HepG2 (cell line): ENCODE measurements around the gene CRNN. TPM values are rescaled to one million over a fixed set of nuclear protein-coding genes. Genes with fewer than 3 reads are reported as not detected.

ENCODE experiments used
- ATAC-seq: fragments of 200-7000 bp; cut with Tn5 transposase; 3 replicates; pipeline ENCODE4 v1.9.1; 2020; ENCODE audit warnings: mild to moderate bottlenecking, moderate library complexity
- BruUV-seq: library from RNA; stranded (reverse); fragments of 400-500 nt; replicated peaks from 2 replicates; lab custom pipeline; 2021; lab: Mats Ljungman, UMichigan
- CTCF ChIA-PET: fragments of 300-600 bp; formaldehyde crosslinking; extraction: SDS; loops from one replicate; lab custom pipeline; 2021; ENCODE audit warnings: low total read pairs, inconsistent platforms, low intra/inter-chr PET ratio; lab: Yijun Ruan, JAX
- POLR2A ChIA-PET: fragments of 350-600 bp; sonication (Branson Sonifier 250); formaldehyde crosslinking; loops from one replicate; lab custom pipeline; 2020; ENCODE audit warnings: antibody characterized with exemption, inconsistent platforms; lab: Yijun Ruan, JAX
- DNase-seq: peaks from one replicate; pipeline ENCODE4 v3.0.0-alpha.2; 2015; ENCODE audit warnings: low spot score
- FAIRE-seq: peaks from 3 replicates; lab custom pipeline; 2011; peaks lifted over from hg19 to GRCh38; lab: Jason Lieb, UNC
- H2AFZ ChIP-seq: one replicate; pipeline ENCODE4 v1.6.1; 2011; ENCODE audit warnings: low read length, inconsistent platforms
- H3K27ac ChIP-seq: fragments of 300-600 bp; 3 replicates; pipeline ENCODE4 v1.8.0; 2011; ENCODE audit warnings: mixed run types, mild to moderate bottlenecking, mixed read lengths, low read length, inconsistent platforms; ENCODE audit not compliant: insufficient read depth; ENCODE audit errors: extremely low read length
- H3K27me3 ChIP-seq, 2 experiments: fragments of 200-600 bp in 1 of 2; 2 replicates in 1 of 2; 3 replicates in 1 of 2; pipeline versions ENCODE4 v1.6.0 to v1.8.0; 2011; ENCODE audit warnings: low read length in 2 of 2, mild to moderate bottlenecking in 2 of 2, moderate library complexity in 2 of 2, inconsistent platforms in 1 of 2; ENCODE audit not compliant: insufficient read depth in 2 of 2, control insufficient read depth in 1 of 2
- H3K36me3 ChIP-seq, 2 experiments: fragments of 200-600 bp in 1 of 2; replicated peaks in 1 of 2; 2 replicates in 1 of 2; 3 replicates in 1 of 2; pipeline versions ENCODE4 v1.5.1 to v1.8.0; 2011; ENCODE audit warnings: low read length in 2 of 2, inconsistent platforms in 1 of 2; ENCODE audit not compliant: insufficient read depth in 2 of 2, control insufficient read depth in 1 of 2
- H3K4me1 ChIP-seq: 2 replicates; pipeline ENCODE4 v1.5.1; 2012; ENCODE audit warnings: low read length, inconsistent platforms; ENCODE audit not compliant: insufficient read depth
- H3K4me2 ChIP-seq: 2 replicates; pipeline ENCODE4 v1.6.0; 2011; ENCODE audit warnings: low read depth, low read length, inconsistent platforms
- H3K4me3 ChIP-seq, 3 experiments: fragments of 200-600 bp in 1 of 3; sonication (generic), shearing (Covaris generic) in 1 of 3; replicated peaks in 1 of 3; 2 replicates each; pipeline ENCODE4 v1.5.1; 2011 to 2016; ENCODE audit warnings: low read length in 3 of 3, inconsistent platforms in 2 of 3, low read depth in 2 of 3, mild to moderate bottlenecking in 2 of 3, control low read depth in 1 of 3, mixed read lengths in 1 of 3; ENCODE audit not compliant: insufficient read depth in 1 of 3
- H3K79me2 ChIP-seq: one replicate; pipeline ENCODE4 v1.6.1; 2011; ENCODE audit warnings: low read length, inconsistent platforms; ENCODE audit not compliant: insufficient read depth
- H3K9ac ChIP-seq: 2 replicates; pipeline ENCODE4 v1.6.0; 2011; ENCODE audit warnings: mild to moderate bottlenecking, low read depth, low read length, inconsistent platforms; ENCODE audit not compliant: insufficient read depth
- H3K9me3 ChIP-seq: 2 replicates; pipeline ENCODE4 v1.5.1; 2012; ENCODE audit warnings: mild to moderate bottlenecking, low read length
- H4K20me1 ChIP-seq: 2 replicates; pipeline ENCODE4 v1.6.0; 2011; ENCODE audit warnings: inconsistent platforms, mild to moderate bottlenecking, low read length, moderate library complexity; ENCODE audit not compliant: insufficient read depth
- CBX5 ChIP-seq: sonication (generic); formaldehyde crosslinking; IDR thresholded peaks from 2 replicates; pipeline ENCODE4 v1.4.0; 2020; ENCODE audit warnings: missing genetic modification reagents, borderline replicate concordance
- HNRNPL ChIP-seq: fragments of 200-400 bp; formaldehyde crosslinking; IDR thresholded peaks from 2 replicates; pipeline ENCODE4 v1.6.1; 2017; ENCODE audit warnings: mild to moderate bottlenecking, low read depth, low read length
- MAF1 ChIP-seq: sonication (generic); formaldehyde crosslinking; IDR thresholded peaks from 2 replicates; pipeline ENCODE4 v1.5.0; 2020; ENCODE audit warnings: missing genetic modification reagents, borderline replicate concordance
- PITX1 ChIP-seq: sonication (generic); formaldehyde crosslinking; IDR thresholded peaks from 2 replicates; pipeline ENCODE4 v1.5.1; 2020; ENCODE audit warnings: mild to moderate bottlenecking, missing genetic modification reagents
- RBAK ChIP-seq: sonication (generic); formaldehyde crosslinking; IDR thresholded peaks from 2 replicates; pipeline ENCODE4 v1.5.1; 2020; ENCODE audit warnings: mild to moderate bottlenecking, missing genetic modification reagents
- SIN3B ChIP-seq: fragments of 150-350 bp; IDR thresholded peaks from 2 replicates; pipeline ENCODE4 v1.6.1; 2014; ENCODE audit warnings: low read length
- ZBTB38 ChIP-seq: sonication (generic); formaldehyde crosslinking; IDR thresholded peaks from 2 replicates; pipeline ENCODE4 v1.5.1; 2020; ENCODE audit warnings: mild to moderate bottlenecking, missing genetic modification reagents
- ZFYVE20 ChIP-seq: sonication (generic); formaldehyde crosslinking; IDR thresholded peaks from 2 replicates; pipeline ENCODE4 v1.8.0; 2023; ENCODE audit warnings: low read depth, mild to moderate bottlenecking, moderate library complexity, missing genetic modification reagents, borderline replicate concordance
- ZNF230 ChIP-seq: sonication (generic); formaldehyde crosslinking; IDR thresholded peaks from 2 replicates; pipeline ENCODE4 v1.4.0; 2020; ENCODE audit warnings: mild to moderate bottlenecking, missing genetic modification reagents
- ZNF30 ChIP-seq: sonication (generic); formaldehyde crosslinking; IDR thresholded peaks from 2 replicates; pipeline ENCODE4 v1.5.0; 2020; ENCODE audit warnings: mild to moderate bottlenecking, missing genetic modification reagents
- ZNF510 ChIP-seq: sonication (generic); formaldehyde crosslinking; IDR thresholded peaks from 2 replicates; pipeline ENCODE4 v1.4.0; 2020; ENCODE audit warnings: low read depth, mild to moderate bottlenecking, missing genetic modification reagents
- ZNF550 ChIP-seq: sonication (generic); formaldehyde crosslinking; IDR thresholded peaks from 2 replicates; pipeline ENCODE4 v1.4.0; 2020; ENCODE audit warnings: mild to moderate bottlenecking, missing genetic modification reagents, borderline replicate concordance
- ZNF577 ChIP-seq: sonication (generic); formaldehyde crosslinking; IDR thresholded peaks from 2 replicates; pipeline ENCODE4 v1.4.0; 2020; ENCODE audit warnings: mild to moderate bottlenecking, low read depth, missing genetic modification reagents, borderline replicate concordance
- ZNF777 ChIP-seq: sonication (generic); formaldehyde crosslinking; IDR thresholded peaks from 2 replicates; pipeline ENCODE4 v1.4.0; 2020; ENCODE audit warnings: missing genetic modification reagents
- WGBS: methylation state at CpG from one replicate; pipeline ENCODE4 v1.1.6; 2017; ENCODE audit warnings: low lambda C conversion rate; 5-methylcytosine and 5-hydroxymethylcytosine counted together
- in situ Hi-C: cut with HindIII; loops from 2 replicates; pipeline ENCODE4 v1.10.0; 2017; ENCODE audit warnings: low pct_unique_long_range_greater_than_20kb; ENCODE audit not compliant: extremely low pct_ligation_motif_present
- intact Hi-C: fragments of 100-400 bp; cut with micrococcal nuclease; formaldehyde crosslinking; loops from one replicate; pipeline ENCODE4 v1.10.0; 2022; ENCODE audit not compliant: unreplicated experiment
- polyA plus RNA-seq, 8 experiments: library from polyadenylated mRNA; depleted of rRNA in 3 of 8; stranded (reverse) in 7 of 8; unstranded in 1 of 8; fragments of >200 nt; fragmentation: Illumina TruSeq in 4 of 8; extraction: Trizol in 4 of 8; gene quantifications; 2 replicates each; pipeline versions ENCODE4 v1.2.1 to v1.2.3, GENCODE V29; 2011 to 2016; ENCODE audit warnings: low read depth in 4 of 8, missing spikeins in 1 of 8, mixed read lengths in 1 of 8; ENCODE audit not compliant: insufficient read depth in 1 of 8
- total RNA-seq, 5 experiments: library from RNA; depleted of rRNA; stranded (reverse); fragments of >200 nt; fragmentation: Illumina TruSeq; extraction: Trizol; gene quantifications; 2 replicates each; pipeline ENCODE4 v1.2.3, GENCODE V29; 2016; ENCODE audit warnings: low read depth in 1 of 5
- TF ChIP-seq, protein P1 (sequence below): IDR thresholded peaks from 2 replicates; pipeline ENCODE4 v1.6.1; 2016; ENCODE audit warnings: missing genetic modification reagents, missing compliant biosample characterization
- TF ChIP-seq, protein P2 (sequence below): sonication (generic); formaldehyde crosslinking; IDR thresholded peaks from 2 replicates; pipeline ENCODE4 v1.4.0; 2020; ENCODE audit warnings: missing genetic modification reagents; ENCODE audit errors: not compliant biosample characterization
- TF ChIP-seq, protein P3 (sequence below): sonication (generic); formaldehyde crosslinking; conservative IDR thresholded peaks from 2 replicates; pipeline ENCODE4 v1.4.0; 2020; ENCODE audit warnings: missing genetic modification reagents

CRNN gene
- total and polyA plus RNA-seq, 2 of the 13 experiments (the other 11 are each of a cell fraction or from before 2014, with no cell fraction given): not detected

DNA sequence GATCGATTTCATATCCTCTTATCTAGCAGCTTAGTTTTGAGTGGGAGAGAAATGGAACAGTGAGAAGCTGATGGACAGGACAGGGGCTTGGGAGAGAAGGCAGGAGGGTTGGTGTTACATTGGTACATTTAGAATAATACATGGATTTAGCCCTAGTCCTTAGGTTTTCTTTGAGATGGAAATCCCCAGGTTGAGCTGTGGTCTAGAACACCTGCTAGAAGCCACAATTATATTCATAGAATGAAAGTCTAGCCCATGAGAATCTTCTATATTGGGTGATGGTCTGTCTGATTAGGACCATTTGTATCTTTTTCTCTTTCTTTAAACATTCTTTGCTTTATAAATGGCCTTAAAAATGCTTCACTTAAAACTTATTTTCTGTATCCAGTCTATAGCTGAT is 19.9 kb downstream of the CRNN start:
- Histone ChIP-seq H2AFZ (no peak overlapping the region), H3K79me2 (no peaks in the 10 kb centered on the region), H3K4me2 (no peak overlapping the region), H4K20me1 (no peaks in the 10 kb centered on the region), H3K4me3 (no peak overlapping the region), H3K4me1 (no peaks in the 10 kb centered on the region), H3K27me3 (no peaks in the 10 kb centered on the region; a peak in 1 of 5 replicates), H3K27ac (no peak overlapping the region), H3K36me3 (no peaks in the 10 kb centered on the region), H3K9ac (no peak overlapping the region), H3K9me3 (no peaks in the 10 kb centered on the region)
- DNase-seq: no peak
- WGBS: 0% methylated on average over 1 of the region's 1 CpG
- intact Hi-C loops: loop anchor here (10.0 kb wide), 1 partner anchor 1001 kb away; the partner anchor contains the start of gene S100A8
- CTCF ChIA-PET: no interaction called here
- BruUV-seq: no TSS peak
- in situ Hi-C loops: no loop called here
- POLR2A ChIA-PET: no interaction called here
- TF ChIP-seq RBAK (CRISPR knock-in tag): no peak
- no peak for TF ChIP-seq ZBTB38 (CRISPR knock-in tag)
- TF ChIP-seq ZNF230 (CRISPR knock-in tag): no peak
- no peak for ATAC-seq
- no peak for FAIRE-seq

GRCh38 chr1:152392909-152393308 is 21.2 kb downstream of the CRNN start:
- POLR2A ChIA-PET: no interaction called here
- CTCF ChIA-PET: no interaction called here
- Histone ChIP-seq H3K9ac (no peak overlapping the region), H4K20me1 (no peaks in the 10 kb centered on the region), H3K27me3 (peaks cover 0 to 1% of the 10 kb centered on the region in 2 experiments; a peak in 2 of 5 replicates), H3K36me3 (no peaks in the 10 kb centered on the region), H3K4me3 (no peak overlapping the region), H3K4me2 (no peak overlapping the region), H3K79me2 (no peaks in the 10 kb centered on the region), H3K27ac (no peak overlapping the region), H2AFZ (no peak overlapping the region), H3K4me1 (no peaks in the 10 kb centered on the region), H3K9me3 (no peaks in the 10 kb centered on the region)
- intact Hi-C loops: loop anchor here (10.0 kb wide), 1 partner anchor 1002 kb away; the partner anchor contains the start of gene S100A8
- in situ Hi-C loops: no loop called here
- DNase-seq: no peak
- ATAC-seq: no peak
- no peak for FAIRE-seq
- no TSS peak for BruUV-seq
- 0% methylated on average over 2 of the region's 2 CpGs for WGBS
- TF ChIP-seq CBX5 (CRISPR knock-in tag) (no peak), ZNF777 (no peak), HNRNPL (no peak), PITX1 (CRISPR knock-in tag) (no peak), SIN3B (no peak), MAF1 (CRISPR knock-in tag) (no peak), ZNF550 (CRISPR knock-in tag) (no peak), ZFYVE20 (no peak), ZNF577 (CRISPR knock-in tag) (no peak), ZNF30 (CRISPR knock-in tag) (no peak), ZNF510 (CRISPR knock-in tag) (no peak)
- TF ChIP-seq, protein P1, sequence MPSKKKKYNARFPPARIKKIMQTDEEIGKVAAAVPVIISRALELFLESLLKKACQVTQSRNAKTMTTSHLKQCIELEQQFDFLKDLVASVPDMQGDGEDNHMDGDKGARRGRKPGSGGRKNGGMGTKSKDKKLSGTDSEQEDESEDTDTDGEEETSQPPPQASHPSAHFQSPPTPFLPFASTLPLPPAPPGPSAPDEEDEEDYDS: no peak
- TF ChIP-seq, protein P2, sequence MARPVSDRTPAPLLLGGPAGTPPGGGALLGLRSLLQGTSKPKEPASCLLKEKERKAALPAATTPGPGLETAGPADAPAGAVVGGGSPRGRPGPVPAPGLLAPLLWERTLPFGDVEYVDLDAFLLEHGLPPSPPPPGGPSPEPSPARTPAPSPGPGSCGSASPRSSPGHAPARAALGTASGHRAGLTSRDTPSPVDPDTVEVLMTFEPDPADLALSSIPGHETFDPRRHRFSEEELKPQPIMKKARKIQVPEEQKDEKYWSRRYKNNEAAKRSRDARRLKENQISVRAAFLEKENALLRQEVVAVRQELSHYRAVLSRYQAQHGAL (CRISPR knock-in tag): no peak
- TF ChIP-seq, protein P3, sequence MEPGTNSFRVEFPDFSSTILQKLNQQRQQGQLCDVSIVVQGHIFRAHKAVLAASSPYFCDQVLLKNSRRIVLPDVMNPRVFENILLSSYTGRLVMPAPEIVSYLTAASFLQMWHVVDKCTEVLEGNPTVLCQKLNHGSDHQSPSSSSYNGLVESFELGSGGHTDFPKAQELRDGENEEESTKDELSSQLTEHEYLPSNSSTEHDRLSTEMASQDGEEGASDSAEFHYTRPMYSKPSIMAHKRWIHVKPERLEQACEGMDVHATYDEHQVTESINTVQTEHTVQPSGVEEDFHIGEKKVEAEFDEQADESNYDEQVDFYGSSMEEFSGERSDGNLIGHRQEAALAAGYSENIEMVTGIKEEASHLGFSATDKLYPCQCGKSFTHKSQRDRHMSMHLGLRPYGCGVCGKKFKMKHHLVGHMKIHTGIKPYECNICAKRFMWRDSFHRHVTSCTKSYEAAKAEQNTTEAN (CRISPR knock-in tag): no peak
